Endothelial cell of umbilical vein (primary cell): ENCODE results near the gene SLC2A1.

Source experiments
- CTCF ChIP-seq, 2 donors: IDR thresholded peaks; 1 replicate in 1 of 2; 2 replicates in 1 of 2; pipeline ENCODE4 v1.5.1; 2011; ENCODE audit warnings: low read length in 2 of 2, mild to moderate bottlenecking in 2 of 2, moderate library complexity in 2 of 2, control low read depth in 1 of 2, inconsistent platforms in 1 of 2, low read depth in 1 of 2; ENCODE audit not compliant: insufficient read depth in 1 of 2; ENCODE audit errors: extremely low read depth in 1 of 2
- EZH2 ChIP-seq: IDR thresholded peaks from 2 replicates; pipeline ENCODE4 v1.6.1; 2012; ENCODE audit warnings: borderline replicate concordance, low read depth, mild to moderate bottlenecking, moderate library complexity, low read length, inconsistent platforms; ENCODE audit not compliant: severe bottlenecking
- FOS ChIP-seq: IDR thresholded peaks from 2 replicates; pipeline ENCODE4 v1.6.1; 2011; ENCODE audit warnings: mild to moderate bottlenecking, low read length, moderate library complexity, borderline replicate concordance; ENCODE audit not compliant: insufficient read depth
- GATA2 ChIP-seq: IDR thresholded peaks from 2 replicates; pipeline ENCODE4 v1.7.0; 2011; ENCODE audit warnings: low read depth, mild to moderate bottlenecking, moderate library complexity, mixed read lengths, low read length; ENCODE audit not compliant: insufficient read length, insufficient read depth
- JUN ChIP-seq: IDR thresholded peaks from 2 replicates; pipeline ENCODE4 v1.6.1; 2011; ENCODE audit warnings: borderline replicate concordance, low read depth; ENCODE audit not compliant: insufficient read length, insufficient read depth
- POLR2A ChIP-seq: IDR thresholded peaks from 2 replicates; pipeline ENCODE4 v1.6.1; 2012; ENCODE audit warnings: low read depth, mild to moderate bottlenecking, control low read depth, low read length
- POLR2AphosphoS5 ChIP-seq: IDR thresholded peaks from 2 replicates; pipeline ENCODE4 v1.6.1; 2012; ENCODE audit warnings: low read depth, mild to moderate bottlenecking, control low read depth, low read length, moderate library complexity; ENCODE audit not compliant: insufficient read depth
- TF ChIP-seq, protein P1 (sequence below): IDR thresholded peaks from 2 replicates; pipeline ENCODE4 v1.6.1; 2011; ENCODE audit not compliant: insufficient read depth, insufficient read length

GRCh38 chr1:42922687-42923366, 35.8 kb downstream of the SLC2A1 start:
- TF ChIP-seq POLR2A (no peak), CTCF (IDR thresholded peaks at IDR 0.05; ENCODE audit: extremely low read depth in 1 of 2, insufficient read depth in 1 of 2, low read depth in 1 of 2, low read length in 2 of 2) (peak; percentile 72 to 78), POLR2AphosphoS5 (no peak), JUN (no peak), GATA2 (no peak), EZH2 (no peak), FOS (no peak)
- TF ChIP-seq, protein P1, sequence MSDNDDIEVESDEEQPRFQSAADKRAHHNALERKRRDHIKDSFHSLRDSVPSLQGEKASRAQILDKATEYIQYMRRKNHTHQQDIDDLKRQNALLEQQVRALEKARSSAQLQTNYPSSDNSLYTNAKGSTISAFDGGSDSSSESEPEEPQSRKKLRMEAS, result no peak
